ENCODE measurements around the gene NCAM1. TPM values are rescaled to one million over a fixed set of nuclear protein-coding genes. Genes with fewer than 3 reads are reported as not detected.

NCAM1 gene
- total and polyA plus RNA-seq, 9 of the 15 experiments (the other 6 are each of a cell fraction or from before 2014, with no cell fraction given), result 0.09 to 0.23 TPM; not detected in 7

- no peak for TF ChIP-seq E2F6 (IDR thresholded peaks at IDR 0.05; ENCODE audit: borderline replicate concordance in 1 of 2, extremely low read depth in 1 of 2, insufficient read depth in 1 of 2, insufficient read length in 1 of 2, low read depth in 1 of 2, low read length in 1 of 2, poor library complexity in 1 of 2, severe bottlenecking in 1 of 2)
Measured at GRCh38 chr11:112966561-112966960, 5.3 kb downstream of the NCAM1 start (continued).

DNA sequence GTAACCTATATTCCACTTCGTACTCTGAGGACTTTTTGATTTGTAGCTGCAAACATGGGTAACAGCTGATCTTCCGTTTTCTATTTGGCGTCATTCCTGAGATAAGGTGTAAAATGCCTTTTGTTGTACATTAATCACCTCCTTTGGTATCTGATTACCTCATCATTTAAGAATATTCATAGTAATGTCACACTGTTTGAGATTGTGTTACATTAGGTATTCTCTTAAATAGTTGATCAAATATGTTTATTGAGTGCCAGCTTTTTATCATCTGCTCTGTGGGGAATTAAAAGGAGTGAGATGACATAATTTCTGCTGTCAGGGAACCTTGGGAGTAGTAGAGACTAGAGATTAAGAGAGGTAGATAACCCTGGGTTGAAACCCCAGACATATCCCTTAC lies 5.9 kb downstream of the NCAM1 start:
- H3K36me3 ChIP-seq (ENCODE audit: control insufficient read depth, insufficient read depth, low read length), result no peaks in the 10 kb centered on the region
- no peak for ATAC-seq
- no peak overlapping the region for H2AFZ ChIP-seq (ENCODE audit: low read depth, low read length)
- H3K9ac ChIP-seq (ENCODE audit: insufficient read depth in 1 of 2, low read depth in 2 of 2, low read length in 2 of 2), result no peak overlapping the region
- ChIA-PET CTCF (ENCODE audit: low intra/inter-chr PET ratio) (no interaction called here), POLR2A (interaction anchor here (0.7 kb wide), 1 partner anchor 9 kb away, joined by 4 read pairs; no protein-coding TSS in a partner anchor)
- no peak for DNase-seq (ENCODE audit: extremely low read depth in 1 of 4, low spot score in 3 of 4)
- in situ Hi-C loops (cut with MboI) (no loop called here), intact Hi-C loops (cut with micrococcal nuclease) (no loop called here)
- no TSS peak for BruUV-seq (replicated peaks)
- H3K4me2 ChIP-seq (ENCODE audit: insufficient read depth, low read length), result no peak overlapping the region
- H3K9me1 ChIP-seq (ENCODE audit: control insufficient read depth, insufficient read depth, low read length), result no peaks in the 10 kb centered on the region
- H3K79me2 ChIP-seq (ENCODE audit: control insufficient read depth, insufficient read depth, low read length), result no peaks in the 10 kb centered on the region
- peaks cover 2 to 10% of the 10 kb centered on the region in 2 experiments; a peak in 3 of 5 replicates for H3K27me3 ChIP-seq (ENCODE audit: control insufficient read depth in 2 of 2, insufficient read depth in 2 of 2, low read length in 2 of 2)
- no peak for FAIRE-seq
- no peaks in the 10 kb centered on the region for H4K20me1 ChIP-seq (replicated peaks; ENCODE audit: control insufficient read depth, insufficient read depth, low read length)
- H3K4me3 ChIP-seq, result no peak overlapping the region
- H3K27ac ChIP-seq (ENCODE audit: extremely low read depth, low read depth, low read length), result no peak overlapping the region
- 0% methylated on average over 3 of the region's 3 CpGs for WGBS (ENCODE audit: insufficient coverage, low coverage, missing lambda C conversion rate)
- no peaks in the 10 kb centered on the region for H3K9me3 ChIP-seq (replicated peaks; ENCODE audit: control insufficient read depth, insufficient read depth, low read depth, low read length)
- peaks cover 0 to 7% of the 10 kb centered on the region in 2 experiments; a peak in 1 of 5 replicates for H3K4me1 ChIP-seq (replicated peaks in 1 of 2; ENCODE audit: control insufficient read depth in 2 of 2, insufficient read depth in 2 of 2, low read length in 2 of 2)
- TF ChIP-seq EZH2 (IDR thresholded peaks at IDR 0.05; ENCODE audit: borderline replicate concordance, low read depth, low read length) (no peak), KAT8 (IDR thresholded peaks at IDR 0.05; ENCODE audit: low read depth) (no peak), ZNF395 (CRISPR knock-in tag; IDR thresholded peaks at IDR 0.05) (no peak)
- TF ChIP-seq, protein P1, sequence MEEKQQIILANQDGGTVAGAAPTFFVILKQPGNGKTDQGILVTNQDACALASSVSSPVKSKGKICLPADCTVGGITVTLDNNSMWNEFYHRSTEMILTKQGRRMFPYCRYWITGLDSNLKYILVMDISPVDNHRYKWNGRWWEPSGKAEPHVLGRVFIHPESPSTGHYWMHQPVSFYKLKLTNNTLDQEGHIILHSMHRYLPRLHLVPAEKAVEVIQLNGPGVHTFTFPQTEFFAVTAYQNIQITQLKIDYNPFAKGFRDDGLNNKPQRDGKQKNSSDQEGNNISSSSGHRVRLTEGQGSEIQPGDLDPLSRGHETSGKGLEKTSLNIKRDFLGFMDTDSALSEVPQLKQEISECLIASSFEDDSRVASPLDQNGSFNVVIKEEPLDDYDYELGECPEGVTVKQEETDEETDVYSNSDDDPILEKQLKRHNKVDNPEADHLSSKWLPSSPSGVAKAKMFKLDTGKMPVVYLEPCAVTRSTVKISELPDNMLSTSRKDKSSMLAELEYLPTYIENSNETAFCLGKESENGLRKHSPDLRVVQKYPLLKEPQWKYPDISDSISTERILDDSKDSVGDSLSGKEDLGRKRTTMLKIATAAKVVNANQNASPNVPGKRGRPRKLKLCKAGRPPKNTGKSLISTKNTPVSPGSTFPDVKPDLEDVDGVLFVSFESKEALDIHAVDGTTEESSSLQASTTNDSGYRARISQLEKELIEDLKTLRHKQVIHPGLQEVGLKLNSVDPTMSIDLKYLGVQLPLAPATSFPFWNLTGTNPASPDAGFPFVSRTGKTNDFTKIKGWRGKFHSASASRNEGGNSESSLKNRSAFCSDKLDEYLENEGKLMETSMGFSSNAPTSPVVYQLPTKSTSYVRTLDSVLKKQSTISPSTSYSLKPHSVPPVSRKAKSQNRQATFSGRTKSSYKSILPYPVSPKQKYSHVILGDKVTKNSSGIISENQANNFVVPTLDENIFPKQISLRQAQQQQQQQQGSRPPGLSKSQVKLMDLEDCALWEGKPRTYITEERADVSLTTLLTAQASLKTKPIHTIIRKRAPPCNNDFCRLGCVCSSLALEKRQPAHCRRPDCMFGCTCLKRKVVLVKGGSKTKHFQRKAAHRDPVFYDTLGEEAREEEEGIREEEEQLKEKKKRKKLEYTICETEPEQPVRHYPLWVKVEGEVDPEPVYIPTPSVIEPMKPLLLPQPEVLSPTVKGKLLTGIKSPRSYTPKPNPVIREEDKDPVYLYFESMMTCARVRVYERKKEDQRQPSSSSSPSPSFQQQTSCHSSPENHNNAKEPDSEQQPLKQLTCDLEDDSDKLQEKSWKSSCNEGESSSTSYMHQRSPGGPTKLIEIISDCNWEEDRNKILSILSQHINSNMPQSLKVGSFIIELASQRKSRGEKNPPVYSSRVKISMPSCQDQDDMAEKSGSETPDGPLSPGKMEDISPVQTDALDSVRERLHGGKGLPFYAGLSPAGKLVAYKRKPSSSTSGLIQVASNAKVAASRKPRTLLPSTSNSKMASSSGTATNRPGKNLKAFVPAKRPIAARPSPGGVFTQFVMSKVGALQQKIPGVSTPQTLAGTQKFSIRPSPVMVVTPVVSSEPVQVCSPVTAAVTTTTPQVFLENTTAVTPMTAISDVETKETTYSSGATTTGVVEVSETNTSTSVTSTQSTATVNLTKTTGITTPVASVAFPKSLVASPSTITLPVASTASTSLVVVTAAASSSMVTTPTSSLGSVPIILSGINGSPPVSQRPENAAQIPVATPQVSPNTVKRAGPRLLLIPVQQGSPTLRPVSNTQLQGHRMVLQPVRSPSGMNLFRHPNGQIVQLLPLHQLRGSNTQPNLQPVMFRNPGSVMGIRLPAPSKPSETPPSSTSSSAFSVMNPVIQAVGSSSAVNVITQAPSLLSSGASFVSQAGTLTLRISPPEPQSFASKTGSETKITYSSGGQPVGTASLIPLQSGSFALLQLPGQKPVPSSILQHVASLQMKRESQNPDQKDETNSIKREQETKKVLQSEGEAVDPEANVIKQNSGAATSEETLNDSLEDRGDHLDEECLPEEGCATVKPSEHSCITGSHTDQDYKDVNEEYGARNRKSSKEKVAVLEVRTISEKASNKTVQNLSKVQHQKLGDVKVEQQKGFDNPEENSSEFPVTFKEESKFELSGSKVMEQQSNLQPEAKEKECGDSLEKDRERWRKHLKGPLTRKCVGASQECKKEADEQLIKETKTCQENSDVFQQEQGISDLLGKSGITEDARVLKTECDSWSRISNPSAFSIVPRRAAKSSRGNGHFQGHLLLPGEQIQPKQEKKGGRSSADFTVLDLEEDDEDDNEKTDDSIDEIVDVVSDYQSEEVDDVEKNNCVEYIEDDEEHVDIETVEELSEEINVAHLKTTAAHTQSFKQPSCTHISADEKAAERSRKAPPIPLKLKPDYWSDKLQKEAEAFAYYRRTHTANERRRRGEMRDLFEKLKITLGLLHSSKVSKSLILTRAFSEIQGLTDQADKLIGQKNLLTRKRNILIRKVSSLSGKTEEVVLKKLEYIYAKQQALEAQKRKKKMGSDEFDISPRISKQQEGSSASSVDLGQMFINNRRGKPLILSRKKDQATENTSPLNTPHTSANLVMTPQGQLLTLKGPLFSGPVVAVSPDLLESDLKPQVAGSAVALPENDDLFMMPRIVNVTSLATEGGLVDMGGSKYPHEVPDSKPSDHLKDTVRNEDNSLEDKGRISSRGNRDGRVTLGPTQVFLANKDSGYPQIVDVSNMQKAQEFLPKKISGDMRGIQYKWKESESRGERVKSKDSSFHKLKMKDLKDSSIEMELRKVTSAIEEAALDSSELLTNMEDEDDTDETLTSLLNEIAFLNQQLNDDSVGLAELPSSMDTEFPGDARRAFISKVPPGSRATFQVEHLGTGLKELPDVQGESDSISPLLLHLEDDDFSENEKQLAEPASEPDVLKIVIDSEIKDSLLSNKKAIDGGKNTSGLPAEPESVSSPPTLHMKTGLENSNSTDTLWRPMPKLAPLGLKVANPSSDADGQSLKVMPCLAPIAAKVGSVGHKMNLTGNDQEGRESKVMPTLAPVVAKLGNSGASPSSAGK (IDR thresholded peaks at IDR 0.05), result no peak

Measured in K562 (cell line).